ENCODE results near the gene BPIFA3. TPM values are rescaled to one million over a fixed set of nuclear protein-coding genes. Genes with fewer than 3 reads are reported as not detected.
A peak's percentile ranks its signal among the peaks of the same experiment; 100 is the strongest.

Gene BPIFA3
- polyA plus RNA-seq, 4 donors, result not detected

GRCh38 chr20:33259371-33259770 is 42.2 kb downstream of the BPIFA3 start:
- DNase-seq (ENCODE audit: low read depth in 4 of 4, low spot score in 2 of 4), result no peak

- DNase-seq (ENCODE audit: low read depth in 4 of 4, low spot score in 2 of 4), result no peak
These were observed 44.3 kb downstream of the BPIFA3 start for GRCh38 chr20:33261465-33261864.

GRCh38 chr20:33262658-33263065 is 45.5 kb downstream of the BPIFA3 start:
- peak in 2 of 4 donors; percentile 21 to 36 for DNase-seq (ENCODE audit: low read depth in 4 of 4, low spot score in 2 of 4)

- DNase-seq (ENCODE audit: low read depth in 4 of 4, low spot score in 2 of 4), result no peak
These were observed 46.6 kb downstream of the BPIFA3 start for GRCh38 chr20:33263784-33264183.

DNA sequence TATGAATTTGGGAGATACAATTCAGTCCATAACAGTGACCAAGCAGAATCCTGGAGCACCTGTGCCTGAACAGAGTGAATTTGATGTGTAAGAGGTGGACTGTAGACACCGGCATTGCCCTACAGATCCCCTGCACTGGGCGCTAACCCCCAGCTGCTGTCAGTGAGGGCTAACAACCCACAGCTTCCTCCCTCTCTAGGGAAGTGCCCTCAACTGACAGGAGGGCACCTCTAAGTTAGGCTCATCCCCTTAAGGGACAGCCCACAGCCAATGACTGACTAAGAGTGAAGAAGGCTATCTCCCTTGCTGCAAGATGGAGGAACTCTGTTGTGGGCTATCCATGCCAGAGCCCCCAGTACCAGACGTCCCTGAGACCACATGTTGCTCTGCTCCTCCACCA is 50.5 kb downstream of the BPIFA3 start:
- DNase-seq (ENCODE audit: low read depth in 4 of 4, low spot score in 2 of 4), result no peak

- no peak for DNase-seq (ENCODE audit: low read depth in 4 of 4, low spot score in 2 of 4)
These were observed 55.2 kb downstream of the BPIFA3 start for GRCh38 chr20:33272155-33272873.

GRCh38 chr20:33273117-33273851 is 56.1 kb downstream of the BPIFA3 start:
- DNase-seq (ENCODE audit: low read depth in 4 of 4, low spot score in 2 of 4), result no peak

DNA sequence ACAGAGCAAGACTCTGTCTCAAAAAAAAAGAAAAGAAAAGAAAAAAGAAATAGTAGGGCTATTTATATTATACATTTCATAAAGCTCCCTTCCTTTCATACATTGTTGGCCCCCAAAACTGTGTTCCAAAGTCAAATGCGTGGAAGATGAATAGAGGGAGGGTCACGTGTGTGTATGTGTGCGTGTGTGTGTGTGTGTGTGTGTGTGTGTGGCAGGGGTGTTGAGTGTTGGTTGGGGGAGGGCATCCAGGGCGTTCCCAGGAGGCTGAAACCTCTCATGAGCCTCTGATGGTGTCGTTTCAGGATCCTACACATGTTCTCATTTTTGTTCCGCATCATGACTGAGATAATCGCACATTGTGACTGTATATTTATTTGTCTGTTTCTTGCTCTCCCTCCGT is 58.1 kb downstream of the BPIFA3 start:
- DNase-seq (ENCODE audit: low read depth in 4 of 4, low spot score in 2 of 4), result no peak

- no peak for DNase-seq (ENCODE audit: low read depth in 4 of 4, low spot score in 2 of 4)
These were observed 58.7 kb downstream of the BPIFA3 start for GRCh38 chr20:33275871-33276270.

DNA sequence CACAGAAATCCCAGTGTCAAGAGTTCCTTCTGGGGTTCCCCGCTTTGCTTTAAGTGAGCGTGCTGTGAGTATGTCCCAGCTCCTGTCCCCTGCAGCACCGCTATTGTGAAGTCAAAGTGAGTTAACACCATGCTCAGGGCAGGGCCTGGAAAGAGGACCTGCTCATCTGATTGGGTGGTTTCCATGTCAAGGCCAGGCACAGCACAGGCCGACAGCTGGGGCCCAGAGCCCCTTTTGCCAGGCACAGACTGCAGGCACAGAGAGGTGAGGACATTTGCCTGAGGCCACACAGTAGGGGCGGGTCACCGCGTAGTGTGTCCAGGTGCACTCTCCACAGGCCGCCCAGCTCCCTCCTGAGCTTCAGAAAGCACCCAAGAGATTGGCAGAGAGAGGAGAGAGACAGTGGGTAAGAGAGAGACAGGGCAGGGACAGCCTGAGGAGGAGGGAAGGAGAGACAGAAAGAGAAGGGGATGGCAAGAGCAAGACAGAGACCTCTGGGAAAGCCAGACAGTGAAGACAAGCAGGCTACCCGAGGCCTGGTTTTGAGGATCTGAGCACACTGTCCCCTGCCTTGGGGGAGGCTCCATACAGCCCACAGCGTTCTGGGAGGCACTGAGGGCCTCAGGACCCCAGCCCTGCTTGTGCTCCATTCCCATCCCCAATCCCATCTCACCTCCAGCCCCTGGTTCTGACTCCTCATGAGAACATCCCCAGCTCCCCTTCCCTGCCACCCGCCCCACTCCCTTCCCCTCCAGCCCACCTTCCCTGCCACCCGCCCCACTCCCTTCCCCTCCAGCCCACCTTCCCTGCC is 59.4 kb downstream of the BPIFA3 start:
- no peak for DNase-seq (ENCODE audit: low read depth in 4 of 4, low spot score in 2 of 4)

Other genes starting within 250 kb of the BPIFA3 start
- not detected for gene SUN5, start 212.9 kb upstream of the BPIFA3 start, polyA plus RNA-seq (ENCODE audit: insufficient read length in 4 of 4)
- not detected for gene BPIFB2, start 209.6 kb upstream of the BPIFA3 start, polyA plus RNA-seq (ENCODE audit: insufficient read length in 4 of 4)
- not detected for gene BPIFB6, start 185.7 kb upstream of the BPIFA3 start, polyA plus RNA-seq (ENCODE audit: insufficient read length in 4 of 4)
- not detected for gene BPIFB3, start 163.4 kb upstream of the BPIFA3 start, polyA plus RNA-seq (ENCODE audit: insufficient read length in 4 of 4)
- gene BPIFB4, start 137.7 kb upstream of the BPIFA3 start, polyA plus RNA-seq (ENCODE audit: insufficient read length in 4 of 4), result not detected
- not detected for gene BPIFA2, start 49.2 kb upstream of the BPIFA3 start, polyA plus RNA-seq (ENCODE audit: insufficient read length in 4 of 4)
- not detected for gene BPIFA1, start 18.6 kb downstream of the BPIFA3 start, polyA plus RNA-seq (ENCODE audit: insufficient read length in 4 of 4)
- gene BPIFB1, start 65.9 kb downstream of the BPIFA3 start, polyA plus RNA-seq (ENCODE audit: insufficient read length in 4 of 4), result under 1 TPM in 1 of 4 donors, not detected in 3; 0.13 TPM
- gene CDK5RAP1, start 184.2 kb downstream of the BPIFA3 start, polyA plus RNA-seq (ENCODE audit: insufficient read length in 4 of 4), result 10 to 100 TPM; 26.6 to 44.1 (median 35.1) TPM
- 10 to 100 TPM in 3 of 4 donors, 1 to 10 TPM in 1; 8.6 to 14.3 (median 11.3) TPM for gene SNTA1, start 226.4 kb downstream of the BPIFA3 start, polyA plus RNA-seq (ENCODE audit: insufficient read length in 4 of 4)

Data from left renal cortex interstitium (tissue), 4 donors.